ENCODE data around the gene COL5A1.

Gene COL5A1

DNA sequence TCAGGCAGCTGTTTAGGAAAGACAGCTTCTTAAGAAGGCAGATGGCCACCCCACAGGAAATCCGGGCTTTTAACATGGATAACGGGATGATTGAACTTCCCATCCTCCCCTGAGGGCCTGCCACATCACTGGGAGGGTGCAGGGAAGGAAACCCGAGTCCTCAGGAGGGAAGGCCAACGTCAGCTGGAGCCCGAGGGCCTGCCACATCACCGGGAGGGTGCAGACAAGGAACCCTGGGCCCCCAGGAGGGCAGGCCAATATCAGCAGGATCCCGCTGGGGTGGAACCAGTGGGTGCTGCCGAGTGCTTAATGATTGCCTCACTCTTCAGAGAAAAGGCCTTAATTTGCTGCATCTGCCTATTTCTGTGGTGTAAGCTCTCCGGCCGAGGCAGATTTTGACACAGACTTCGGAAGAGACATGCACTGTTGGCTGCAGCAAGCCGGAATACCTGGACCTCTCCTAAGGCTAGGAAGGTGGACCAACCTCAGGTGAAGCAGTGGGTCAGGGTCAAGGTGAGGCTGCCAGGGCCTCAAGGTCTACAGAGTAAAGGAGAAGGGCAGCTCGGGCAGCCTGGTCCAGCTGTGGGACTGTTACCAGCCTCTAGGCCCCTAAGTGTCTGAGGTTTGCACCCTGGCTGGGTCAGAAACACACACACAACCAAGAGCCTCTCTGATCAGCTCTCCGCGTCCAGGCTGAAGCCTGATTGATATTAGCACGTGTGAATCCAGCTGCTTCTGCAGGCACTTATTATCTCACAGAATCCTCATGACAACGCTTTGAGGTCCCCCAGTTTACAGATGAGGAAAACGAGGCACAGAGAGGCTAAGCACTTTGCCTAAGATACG lies 14.8 kb upstream of the COL5A1 start:
- in situ Hi-C loops (cut with MboI; ENCODE audit: low sequenced_read_pairs) = no loop called here
- H3K4me1 ChIP-seq = no peaks in the 10 kb centered on the region
- no peak for DNase-seq (ENCODE audit: low spot score in 2 of 2)
- no peaks in the 10 kb centered on the region for H3K36me3 ChIP-seq (replicated peaks)
- no peak overlapping the region for H3K4me3 ChIP-seq
- no peaks in the 10 kb centered on the region for H3K27me3 ChIP-seq (ENCODE audit: low read depth)
- H3K9me3 ChIP-seq = no peaks in the 10 kb centered on the region

- in situ Hi-C loops (cut with MboI; ENCODE audit: low sequenced_read_pairs) = no loop called here
- H3K4me3 ChIP-seq = no peak overlapping the region
- no peaks in the 10 kb centered on the region for H3K9me3 ChIP-seq
- H3K27me3 ChIP-seq (ENCODE audit: low read depth) = no peaks in the 10 kb centered on the region
- no peaks in the 10 kb centered on the region for H3K4me1 ChIP-seq
- no peak for DNase-seq (ENCODE audit: low spot score in 2 of 2)
- no peaks in the 10 kb centered on the region for H3K36me3 ChIP-seq (replicated peaks)
Measured at GRCh38 chr9:134627417-134628353, 13.9 kb upstream of the COL5A1 start.

GRCh38 chr9:134628354-134628736 lies 13.3 kb upstream of the COL5A1 start:
- in situ Hi-C loops (cut with MboI; ENCODE audit: low sequenced_read_pairs) = no loop called here
- DNase-seq (ENCODE audit: low spot score in 2 of 2) = no peak
- H3K9me3 ChIP-seq = no peaks in the 10 kb centered on the region
- no peak overlapping the region for H3K4me3 ChIP-seq
- no peaks in the 10 kb centered on the region for H3K36me3 ChIP-seq (replicated peaks)
- no peaks in the 10 kb centered on the region for H3K4me1 ChIP-seq
- no peaks in the 10 kb centered on the region for H3K27me3 ChIP-seq (ENCODE audit: low read depth)

DNA sequence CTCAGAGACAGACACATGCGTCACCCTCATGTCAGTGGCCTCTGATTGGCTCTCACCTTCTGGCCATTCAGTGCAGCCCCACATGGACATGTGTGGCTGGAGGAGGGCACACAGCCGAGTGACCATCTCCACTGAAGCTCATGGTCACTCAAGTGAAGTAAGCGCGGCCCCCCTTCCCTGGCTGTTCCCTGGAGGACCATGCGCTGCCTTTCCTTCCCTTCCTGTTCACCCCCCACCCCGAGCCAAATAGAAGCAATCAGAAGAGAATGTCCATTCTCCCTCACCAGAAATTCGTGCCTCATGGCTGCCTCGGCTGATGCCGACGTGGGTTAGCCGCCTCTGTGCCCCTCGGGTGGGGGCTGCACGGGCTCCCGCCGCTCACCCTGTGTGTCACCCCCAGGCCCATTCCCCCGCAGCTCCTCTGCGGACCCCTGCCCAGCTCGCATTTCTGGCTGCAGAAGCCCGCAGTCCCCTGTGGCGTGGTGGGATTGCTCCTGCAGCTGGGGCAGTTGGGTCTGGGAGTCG lies 12.5 kb upstream of the COL5A1 start:
- H3K9me3 ChIP-seq = no peaks in the 10 kb centered on the region

DNA sequence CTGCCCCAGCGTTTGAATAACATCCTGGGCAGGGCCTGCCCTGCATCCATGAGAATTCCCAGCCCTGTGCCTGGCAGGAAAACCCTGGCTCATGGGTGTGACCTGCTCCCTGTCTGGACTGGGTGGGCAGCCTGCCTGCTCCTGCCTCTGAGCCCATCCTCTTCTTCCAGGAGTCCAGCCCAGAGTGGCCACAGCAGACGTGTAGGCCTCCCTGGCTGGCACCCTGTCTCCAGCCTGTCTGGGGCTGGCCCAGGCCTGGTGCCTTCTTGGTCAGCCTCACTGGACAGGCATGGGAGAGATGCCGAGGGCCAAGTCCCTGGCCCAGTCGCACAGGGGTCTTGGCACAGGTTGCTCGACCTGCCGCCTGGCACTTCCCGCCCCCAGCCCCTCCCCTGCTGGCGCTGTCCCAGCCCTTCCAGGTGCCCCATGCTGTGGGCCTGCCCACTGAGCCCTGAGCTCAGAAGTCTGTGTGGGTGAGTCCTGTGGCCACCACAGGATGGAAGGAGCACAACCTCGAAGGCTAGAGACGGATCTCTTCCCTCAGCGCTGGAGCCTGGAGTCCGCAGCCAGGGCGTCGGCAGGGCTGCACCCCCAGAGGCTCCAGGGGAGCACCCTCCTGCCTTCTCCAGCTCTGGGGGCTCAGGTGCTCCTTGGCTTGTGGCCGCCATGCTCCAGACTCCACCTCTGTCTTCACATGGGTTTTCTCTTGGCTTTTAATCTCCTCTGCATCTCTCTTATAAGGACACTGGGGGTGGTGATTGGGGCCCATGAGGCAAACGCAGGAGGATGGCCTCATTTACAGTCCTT lies 11.8 kb upstream of the COL5A1 start:
- Histone ChIP-seq H3K27me3 (ENCODE audit: low read depth) (no peaks in the 10 kb centered on the region), H3K36me3 (replicated peaks) (no peaks in the 10 kb centered on the region), H3K9me3 (no peaks in the 10 kb centered on the region), H3K4me3 (no peak overlapping the region), H3K4me1 (no peaks in the 10 kb centered on the region)
- in situ Hi-C loops (cut with MboI; ENCODE audit: low sequenced_read_pairs) = no loop called here
- DNase-seq (ENCODE audit: low spot score in 2 of 2) = no peak

More for the DNA sequence above, 12.5 kb upstream of the COL5A1 start:
- Histone ChIP-seq H3K4me1 (no peaks in the 10 kb centered on the region), H3K36me3 (replicated peaks) (no peaks in the 10 kb centered on the region), H3K27me3 (ENCODE audit: low read depth) (no peaks in the 10 kb centered on the region), H3K4me3 (no peak overlapping the region)
- DNase-seq (ENCODE audit: low spot score in 2 of 2) = no peak
- in situ Hi-C loops (cut with MboI; ENCODE audit: low sequenced_read_pairs) = no loop called here

- no peaks in the 10 kb centered on the region for H3K4me1 ChIP-seq
- in situ Hi-C loops (cut with MboI; ENCODE audit: low sequenced_read_pairs) = no loop called here
- no peak overlapping the region for H3K4me3 ChIP-seq
- H3K9me3 ChIP-seq = no peaks in the 10 kb centered on the region
- DNase-seq (ENCODE audit: low spot score in 2 of 2) = no peak
- no peaks in the 10 kb centered on the region for H3K36me3 ChIP-seq (replicated peaks)
- no peaks in the 10 kb centered on the region for H3K27me3 ChIP-seq (ENCODE audit: low read depth)
Measured at GRCh38 chr9:134630393-134630790, 11.2 kb upstream of the COL5A1 start.

- no peaks in the 10 kb centered on the region for H3K4me1 ChIP-seq
- no peak overlapping the region for H3K4me3 ChIP-seq
- H3K36me3 ChIP-seq (replicated peaks) = no peaks in the 10 kb centered on the region
- no peaks in the 10 kb centered on the region for H3K9me3 ChIP-seq
- DNase-seq (ENCODE audit: low spot score in 2 of 2) = no peak
- in situ Hi-C loops (cut with MboI; ENCODE audit: low sequenced_read_pairs) = no loop called here
- H3K27me3 ChIP-seq (ENCODE audit: low read depth) = no peaks in the 10 kb centered on the region
Measured at GRCh38 chr9:134630861-134631260, 10.7 kb upstream of the COL5A1 start.

GRCh38 chr9:134631881-134632280 lies 9.7 kb upstream of the COL5A1 start:
- no peaks in the 10 kb centered on the region for H3K36me3 ChIP-seq (replicated peaks)
- H3K27me3 ChIP-seq (ENCODE audit: low read depth) = no peaks in the 10 kb centered on the region
- DNase-seq (ENCODE audit: low spot score in 2 of 2) = no peak
- H3K4me1 ChIP-seq = no peaks in the 10 kb centered on the region
- in situ Hi-C loops (cut with MboI; ENCODE audit: low sequenced_read_pairs) = no loop called here
- H3K4me3 ChIP-seq = no peak overlapping the region
- H3K9me3 ChIP-seq = no peaks in the 10 kb centered on the region

DNA sequence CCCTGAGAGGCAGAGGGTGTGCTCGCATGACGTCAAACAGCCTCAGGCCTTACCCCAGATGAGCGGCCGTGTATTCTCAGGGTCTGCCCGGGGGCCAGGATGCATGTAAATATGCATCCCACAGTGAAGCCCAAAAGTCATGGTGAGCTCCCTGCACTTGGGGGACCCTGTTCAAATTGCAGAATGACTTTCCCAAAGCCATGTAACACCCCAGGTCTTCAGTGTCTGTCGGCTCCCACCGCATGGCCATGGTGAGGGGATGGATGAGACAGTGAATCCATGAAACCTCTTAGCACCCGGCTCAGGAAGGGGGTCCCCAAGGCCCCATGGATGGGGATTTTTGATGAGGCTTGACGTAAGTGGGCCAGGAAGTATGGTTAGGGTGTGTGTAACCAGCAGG lies 9.3 kb upstream of the COL5A1 start:
- Histone ChIP-seq H3K27me3 (ENCODE audit: low read depth) (no peaks in the 10 kb centered on the region), H3K36me3 (replicated peaks) (no peaks in the 10 kb centered on the region), H3K4me3 (no peak overlapping the region), H3K9me3 (no peaks in the 10 kb centered on the region), H3K4me1 (no peaks in the 10 kb centered on the region)
- in situ Hi-C loops (cut with MboI; ENCODE audit: low sequenced_read_pairs) = no loop called here
- DNase-seq (ENCODE audit: low spot score in 2 of 2) = no peak

DNA sequence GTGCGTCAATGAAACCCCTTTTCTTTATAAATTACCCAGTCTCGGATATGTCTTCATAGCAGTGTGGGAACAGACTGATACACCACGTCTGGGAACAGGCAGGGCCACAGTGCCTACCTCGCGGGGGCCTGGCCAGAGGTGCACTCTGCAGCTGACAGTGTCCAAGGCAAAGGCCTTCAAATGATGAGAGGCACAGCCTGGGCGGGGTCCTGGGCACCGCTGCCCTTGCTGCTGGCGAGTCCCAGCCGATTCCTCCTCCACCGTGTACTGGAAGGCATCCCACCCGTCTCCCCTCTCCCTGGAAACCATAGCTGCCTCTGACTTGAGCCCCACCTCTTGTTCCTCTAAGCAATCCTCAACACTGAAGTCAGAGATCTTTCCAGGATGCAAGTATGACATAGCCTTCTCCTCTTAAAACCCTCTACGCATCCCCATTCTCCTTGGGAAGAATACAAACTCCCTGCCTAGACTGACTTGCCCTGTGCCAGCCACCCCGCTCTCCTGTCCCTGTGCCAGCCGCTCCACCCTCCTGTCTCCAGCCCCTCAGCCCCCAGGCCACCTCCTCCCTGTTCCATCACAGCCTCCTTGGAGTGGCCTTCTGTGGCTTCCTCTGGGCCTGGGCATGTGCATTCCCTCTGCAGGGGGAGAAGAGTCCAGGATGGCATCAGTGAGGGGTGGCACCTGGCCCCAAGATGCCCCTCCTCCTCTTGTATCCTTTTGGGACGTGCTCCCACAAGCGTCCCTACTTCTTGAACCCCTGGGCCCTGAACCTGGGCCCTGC lies 8.1 kb upstream of the COL5A1 start:
- no peaks in the 10 kb centered on the region for H3K36me3 ChIP-seq (replicated peaks)
- no peak overlapping the region for H3K4me3 ChIP-seq
- no peaks in the 10 kb centered on the region for H3K9me3 ChIP-seq
- in situ Hi-C loops (cut with MboI; ENCODE audit: low sequenced_read_pairs) = no loop called here
- no peak for DNase-seq (ENCODE audit: low spot score in 2 of 2)
- H3K27me3 ChIP-seq (ENCODE audit: low read depth) = no peaks in the 10 kb centered on the region
- no peaks in the 10 kb centered on the region for H3K4me1 ChIP-seq

DNA sequence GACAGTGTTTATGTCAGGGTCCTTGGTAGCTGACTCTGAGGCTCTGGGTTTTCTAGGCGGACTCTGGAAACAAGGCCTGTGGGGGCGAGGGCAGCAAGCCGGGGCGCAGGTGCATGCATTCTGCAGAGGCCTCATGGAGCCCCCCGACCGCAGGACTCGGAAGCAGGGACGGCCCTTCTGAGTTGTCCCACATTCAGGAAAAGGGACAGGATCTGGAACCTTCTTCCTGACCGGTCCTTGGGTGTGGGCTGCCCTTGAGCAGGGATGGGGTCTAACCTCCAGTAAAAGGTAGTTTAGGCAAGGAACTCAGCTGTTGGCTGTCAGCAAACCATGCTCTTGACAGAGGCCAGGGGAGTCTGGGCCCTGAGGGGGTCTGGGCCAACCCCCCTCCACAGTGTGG lies 7.4 kb upstream of the COL5A1 start:
- Histone ChIP-seq H3K27me3 (ENCODE audit: low read depth) (no peaks in the 10 kb centered on the region), H3K36me3 (replicated peaks) (no peaks in the 10 kb centered on the region), H3K4me1 (no peaks in the 10 kb centered on the region), H3K4me3 (no peak overlapping the region), H3K9me3 (no peaks in the 10 kb centered on the region)
- in situ Hi-C loops (cut with MboI; ENCODE audit: low sequenced_read_pairs) = no loop called here
- no peak for DNase-seq (ENCODE audit: low spot score in 2 of 2)

DNA sequence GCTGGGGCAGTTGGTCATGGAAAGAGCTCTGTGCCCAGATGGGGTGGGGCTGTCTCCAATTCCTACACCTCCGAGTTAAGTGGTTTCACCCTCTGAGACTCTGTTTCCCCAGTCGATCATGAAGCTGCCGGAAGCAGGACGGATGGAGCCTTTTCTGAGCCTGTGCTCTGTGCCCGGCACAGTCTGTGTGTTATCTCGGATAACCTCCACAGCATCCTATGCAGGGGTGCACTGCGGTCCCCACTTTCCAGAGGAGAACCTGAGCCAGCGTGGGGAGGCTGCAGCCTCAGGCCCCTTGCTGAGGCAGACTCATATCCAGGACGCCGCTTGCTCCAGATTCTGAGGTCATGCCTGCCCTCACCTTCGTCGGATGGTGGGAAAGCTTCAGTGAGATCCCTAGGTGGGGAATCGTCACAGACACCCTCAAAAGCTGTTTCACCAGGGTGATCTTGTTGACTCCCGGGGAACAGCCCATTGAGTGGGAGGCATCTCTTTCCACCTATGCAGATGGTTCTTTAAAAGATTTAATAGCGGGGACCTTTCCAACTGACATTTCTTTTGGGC lies 6.9 kb upstream of the COL5A1 start:
- no peak for DNase-seq (ENCODE audit: low spot score in 2 of 2)
- no peaks in the 10 kb centered on the region for H3K9me3 ChIP-seq
- no peaks in the 10 kb centered on the region for H3K27me3 ChIP-seq (ENCODE audit: low read depth)
- no peak overlapping the region for H3K4me3 ChIP-seq
- no peaks in the 10 kb centered on the region for H3K4me1 ChIP-seq
- in situ Hi-C loops (cut with MboI; ENCODE audit: low sequenced_read_pairs) = no loop called here
- H3K36me3 ChIP-seq (replicated peaks) = no peaks in the 10 kb centered on the region

Measured in HAP-1 (cell line).